WERI-Rb-1 (cell line): Measurements from ENCODE around the gene DGKB.

Experiments
- DNase-seq: peaks from one replicate; pipeline ENCODE4 v3.0.0-alpha.2; 2020
- H3K27ac ChIP-seq: fragments of 250-450 bp; sonication (Bioruptor Pico); 2 replicates; pipeline ENCODE4 v1.5.1; 2020; ENCODE audit warnings: mild to moderate bottlenecking, moderate library complexity
- H3K27me3 ChIP-seq: fragments of 250-450 bp; sonication (Bioruptor Pico); 2 replicates; pipeline ENCODE4 v1.5.1; 2021; ENCODE audit warnings: mild to moderate bottlenecking, low read depth, moderate library complexity; ENCODE audit not compliant: insufficient read depth, severe bottlenecking
- H3K36me3 ChIP-seq: fragments of 250-450 bp; sonication (Bioruptor Pico); 2 replicates; pipeline ENCODE4 v1.5.1; 2020; ENCODE audit warnings: mild to moderate bottlenecking, moderate library complexity
- H3K4me3 ChIP-seq: 2 replicates; pipeline ENCODE4 v1.5.1; 2011; ENCODE audit warnings: low read depth, mild to moderate bottlenecking, control low read depth, low read length
- H3K9me3 ChIP-seq: fragments of 250-450 bp; sonication (Bioruptor Pico); 2 replicates; pipeline ENCODE4 v1.5.1; 2021; ENCODE audit warnings: mild to moderate bottlenecking, moderate library complexity; ENCODE audit not compliant: severe bottlenecking
- TF ChIP-seq, protein P1 (sequence below): IDR thresholded peaks from 2 replicates; pipeline ENCODE4 v1.5.1; 2011; ENCODE audit warnings: low read depth, mild to moderate bottlenecking, control low read depth, inconsistent platforms, low read length

The DGKB gene

DNA sequence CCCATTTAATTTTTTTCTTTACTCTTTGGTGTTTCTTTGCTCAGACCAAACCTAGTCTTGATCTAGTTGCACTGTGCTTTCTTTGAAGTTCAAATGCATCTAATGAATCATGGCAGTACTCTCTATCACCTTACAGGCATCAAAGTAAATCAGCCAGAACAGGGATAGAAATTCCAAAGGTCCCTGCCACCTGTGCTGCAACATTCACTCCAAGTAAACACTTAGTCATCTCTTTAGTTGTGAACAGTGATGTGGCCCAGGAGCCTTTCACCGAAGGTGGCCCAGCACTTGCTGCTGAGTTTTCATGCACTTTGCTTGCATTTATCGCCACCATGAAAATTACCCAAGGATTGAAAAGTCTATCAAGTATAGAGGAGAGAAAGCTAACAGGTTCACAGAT is 599.0 kb downstream of the DGKB start:
- Histone ChIP-seq H3K36me3 (no peaks in the 10 kb centered on the region), H3K27me3 (no peaks in the 10 kb centered on the region), H3K27ac (no peak overlapping the region), H3K4me3 (no peak overlapping the region), H3K9me3 (no peaks in the 10 kb centered on the region)
- no peak for DNase-seq
- TF ChIP-seq, protein P1, sequence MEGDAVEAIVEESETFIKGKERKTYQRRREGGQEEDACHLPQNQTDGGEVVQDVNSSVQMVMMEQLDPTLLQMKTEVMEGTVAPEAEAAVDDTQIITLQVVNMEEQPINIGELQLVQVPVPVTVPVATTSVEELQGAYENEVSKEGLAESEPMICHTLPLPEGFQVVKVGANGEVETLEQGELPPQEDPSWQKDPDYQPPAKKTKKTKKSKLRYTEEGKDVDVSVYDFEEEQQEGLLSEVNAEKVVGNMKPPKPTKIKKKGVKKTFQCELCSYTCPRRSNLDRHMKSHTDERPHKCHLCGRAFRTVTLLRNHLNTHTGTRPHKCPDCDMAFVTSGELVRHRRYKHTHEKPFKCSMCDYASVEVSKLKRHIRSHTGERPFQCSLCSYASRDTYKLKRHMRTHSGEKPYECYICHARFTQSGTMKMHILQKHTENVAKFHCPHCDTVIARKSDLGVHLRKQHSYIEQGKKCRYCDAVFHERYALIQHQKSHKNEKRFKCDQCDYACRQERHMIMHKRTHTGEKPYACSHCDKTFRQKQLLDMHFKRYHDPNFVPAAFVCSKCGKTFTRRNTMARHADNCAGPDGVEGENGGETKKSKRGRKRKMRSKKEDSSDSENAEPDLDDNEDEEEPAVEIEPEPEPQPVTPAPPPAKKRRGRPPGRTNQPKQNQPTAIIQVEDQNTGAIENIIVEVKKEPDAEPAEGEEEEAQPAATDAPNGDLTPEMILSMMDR: no peak

DNA sequence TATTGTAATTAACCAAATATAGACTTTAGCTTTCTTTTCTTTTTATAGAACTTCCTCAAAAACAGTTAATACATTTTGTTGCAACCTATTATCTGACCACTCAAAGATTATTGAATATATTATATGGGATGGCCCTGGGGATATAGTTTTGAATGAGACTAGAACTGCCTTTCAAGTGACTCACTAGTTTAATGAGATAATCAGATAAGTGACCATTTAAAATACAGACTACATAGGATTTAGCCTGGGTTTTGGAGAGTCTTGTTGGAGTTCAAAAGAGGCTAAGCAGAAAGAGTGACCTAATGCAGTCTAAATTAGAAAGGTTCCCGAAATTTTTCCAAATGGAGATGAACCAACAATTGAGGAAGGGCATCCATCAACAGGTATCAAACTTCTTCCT is 607.9 kb downstream of the DGKB start:
- Histone ChIP-seq H3K36me3 (no peaks in the 10 kb centered on the region), H3K9me3 (no peaks in the 10 kb centered on the region), H3K27ac (no peak overlapping the region), H3K4me3 (no peak overlapping the region), H3K27me3 (no peaks in the 10 kb centered on the region)
- TF ChIP-seq, protein P1: no peak
- DNase-seq: no peak

DNA sequence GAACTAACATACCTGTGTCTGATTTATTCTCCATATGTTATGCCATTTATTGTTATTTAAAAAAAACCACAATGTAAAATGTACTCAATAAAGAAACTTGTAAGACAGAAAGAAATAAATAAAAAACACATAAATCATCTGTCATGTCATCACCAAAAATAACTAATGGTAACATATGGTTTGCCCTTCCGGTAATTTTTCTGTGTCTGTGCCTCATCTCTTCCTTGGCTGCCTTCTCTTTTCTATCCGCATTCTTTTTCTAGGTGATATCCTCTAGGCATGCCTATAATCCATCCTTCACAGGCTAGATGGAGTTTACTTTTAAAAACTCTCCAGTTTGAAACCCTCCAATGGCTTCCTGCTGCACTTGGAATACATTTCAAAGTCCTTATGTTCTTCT is 609.1 kb downstream of the DGKB start:
- no peaks in the 10 kb centered on the region for H3K36me3 ChIP-seq
- H3K9me3 ChIP-seq: no peaks in the 10 kb centered on the region
- no peak for DNase-seq
- H3K27ac ChIP-seq: no peak overlapping the region
- H3K27me3 ChIP-seq: no peaks in the 10 kb centered on the region
- H3K4me3 ChIP-seq: no peak overlapping the region
- TF ChIP-seq, protein P1: no peak

DNA sequence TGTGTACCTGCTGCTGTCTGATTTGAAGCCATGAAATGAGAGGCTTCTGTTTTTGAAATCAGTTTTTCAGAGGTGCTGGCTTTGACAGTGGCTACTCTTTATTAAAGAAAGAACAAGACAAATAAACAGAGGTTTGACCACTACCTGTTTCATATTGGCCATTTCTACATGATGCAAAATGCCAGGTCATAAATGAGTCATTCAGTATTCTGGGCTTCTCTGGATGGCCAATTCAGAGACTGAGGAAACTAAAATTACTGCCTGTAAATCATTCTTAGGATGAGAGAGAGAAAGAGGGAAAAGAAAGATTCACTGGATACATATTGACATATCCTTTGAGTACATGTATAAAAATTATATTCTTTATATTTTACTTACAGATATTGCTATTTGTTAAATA is 609.8 kb downstream of the DGKB start:
- Histone ChIP-seq H3K4me3 (no peak overlapping the region), H3K27me3 (no peaks in the 10 kb centered on the region), H3K9me3 (no peaks in the 10 kb centered on the region), H3K27ac (no peak overlapping the region), H3K36me3 (no peaks in the 10 kb centered on the region)
- DNase-seq: no peak
- TF ChIP-seq, protein P1: no peak

DNA sequence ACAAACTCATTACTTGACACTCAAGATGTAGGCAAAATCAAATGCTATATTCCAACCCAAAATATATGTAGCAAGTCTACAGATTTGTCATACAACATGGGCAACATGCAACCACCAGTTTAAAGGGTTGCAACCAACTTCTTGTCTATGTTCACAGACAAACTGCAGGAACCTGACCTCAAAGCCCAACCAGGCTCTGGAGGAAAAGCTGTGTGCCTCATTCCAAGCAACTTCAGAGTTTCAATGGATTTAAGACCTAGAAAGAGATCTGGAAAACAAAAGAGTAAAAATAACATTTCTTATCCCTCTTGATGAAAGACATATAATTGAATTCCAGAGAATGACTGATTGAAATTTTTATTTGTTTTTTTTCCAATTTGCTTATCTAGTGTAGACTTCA is 612.6 kb downstream of the DGKB start:
- Histone ChIP-seq H3K27ac (no peak overlapping the region), H3K4me3 (no peak overlapping the region), H3K9me3 (no peaks in the 10 kb centered on the region), H3K27me3 (no peaks in the 10 kb centered on the region), H3K36me3 (no peaks in the 10 kb centered on the region)
- no peak for DNase-seq
- TF ChIP-seq, protein P1: no peak

DNA sequence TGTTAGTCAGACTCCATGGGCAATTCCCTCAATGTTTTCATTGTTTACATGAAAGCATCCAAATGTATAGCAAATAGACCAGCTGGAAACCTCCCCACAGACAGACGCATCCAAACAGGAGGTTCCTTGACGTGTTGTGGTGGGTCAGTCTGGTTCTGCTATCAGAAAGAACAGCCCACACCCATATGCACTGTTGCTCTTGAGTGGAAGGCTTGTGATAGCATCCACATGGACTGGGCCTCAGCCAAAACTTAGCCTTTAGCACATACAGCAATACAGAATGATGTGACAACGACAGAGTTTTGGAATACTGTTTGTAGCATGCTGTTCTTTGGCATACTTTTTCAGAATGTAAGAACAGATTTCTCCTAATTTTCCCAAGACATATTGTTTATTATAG is 613.9 kb downstream of the DGKB start:
- no peak for DNase-seq
- Histone ChIP-seq H3K9me3 (no peaks in the 10 kb centered on the region), H3K4me3 (no peak overlapping the region), H3K36me3 (no peaks in the 10 kb centered on the region), H3K27ac (no peak overlapping the region), H3K27me3 (no peaks in the 10 kb centered on the region)
- TF ChIP-seq, protein P1: no peak
